GM19238 (cell line): Measurements from ENCODE around the gene CPNE2.

Experiments used
- DNase-seq: peaks from one replicate; pipeline ENCODE4 v3.0.0; 2011; ENCODE audit warnings: low spot score; ENCODE audit not compliant: insufficient read length

The CPNE2 gene

GRCh38 chr16:57123974-57124674 is 31.7 kb downstream of the CPNE2 start:
- DNase-seq: no peak

GRCh38 chr16:57125376-57125775 is 33.0 kb downstream of the CPNE2 start:
- no peak for DNase-seq

- no peak for DNase-seq
These were observed 33.6 kb downstream of the CPNE2 start for GRCh38 chr16:57125969-57126368.

- no peak for DNase-seq
These were observed 34.0 kb downstream of the CPNE2 start for GRCh38 chr16:57126411-57126810.

- DNase-seq: peak; percentile 30
These were observed 34.8 kb downstream of the CPNE2 start for GRCh38 chr16:57127037-57127763.

GRCh38 chr16:57127836-57128235 is 35.5 kb downstream of the CPNE2 start:
- DNase-seq: no peak

GRCh38 chr16:57128771-57129389 is 36.5 kb downstream of the CPNE2 start:
- DNase-seq: no peak

- DNase-seq: no peak
These were observed 38.6 kb downstream of the CPNE2 start for GRCh38 chr16:57130950-57131321.

GRCh38 chr16:57131351-57131970 is 39.1 kb downstream of the CPNE2 start:
- no peak for DNase-seq

GRCh38 chr16:57132470-57132869 is 40.1 kb downstream of the CPNE2 start:
- DNase-seq: no peak

GRCh38 chr16:57133031-57133430 is 40.6 kb downstream of the CPNE2 start:
- DNase-seq: no peak

- DNase-seq: no peak
These were observed 41.5 kb downstream of the CPNE2 start for GRCh38 chr16:57133886-57134285.

- no peak for DNase-seq
These were observed 42.6 kb downstream of the CPNE2 start for GRCh38 chr16:57134982-57135381.

GRCh38 chr16:57137043-57137442 is 44.7 kb downstream of the CPNE2 start:
- DNase-seq: no peak

- DNase-seq: no peak
These were observed 45.3 kb downstream of the CPNE2 start for GRCh38 chr16:57137566-57138273.

GRCh38 chr16:57138281-57138935 is 46.0 kb downstream of the CPNE2 start:
- DNase-seq: no peak

GRCh38 chr16:57140931-57141668 is 48.7 kb downstream of the CPNE2 start:
- DNase-seq: no peak

GRCh38 chr16:57141822-57142631 is 49.6 kb downstream of the CPNE2 start:
- no peak for DNase-seq

GRCh38 chr16:57143149-57143921 is 51.0 kb downstream of the CPNE2 start:
- no peak for DNase-seq
